ENCODE data around the gene CCDC116.

Gene CCDC116

GRCh38 chr22:21679383-21679782 is 46.8 kb downstream of the CCDC116 start:
- H3K4me3 ChIP-seq (replicated peaks; ENCODE audit: low read depth, low read length): no peak overlapping the region
- TF ChIP-seq CTCF (IDR thresholded peaks at IDR 0.05; ENCODE audit: low read depth, low read length, missing control alignments): no peak
- no peak for DNase-seq (ENCODE audit: extremely low read depth, low read depth)

GRCh38 chr22:21680830-21681565 is 48.4 kb downstream of the CCDC116 start:
- no peak overlapping the region for H3K4me3 ChIP-seq (replicated peaks; ENCODE audit: low read depth, low read length)
- no peak for TF ChIP-seq CTCF (IDR thresholded peaks at IDR 0.05; ENCODE audit: low read depth, low read length, missing control alignments)
- no peak for DNase-seq (ENCODE audit: extremely low read depth, low read depth)

GRCh38 chr22:21681566-21682370 is 49.2 kb downstream of the CCDC116 start:
- no peak overlapping the region for H3K4me3 ChIP-seq (replicated peaks; ENCODE audit: low read depth, low read length)
- no peak for DNase-seq (ENCODE audit: extremely low read depth, low read depth)
- TF ChIP-seq CTCF (IDR thresholded peaks at IDR 0.05; ENCODE audit: low read depth, low read length, missing control alignments): no peak

GRCh38 chr22:21682385-21683175 is 50.0 kb downstream of the CCDC116 start:
- no peak for TF ChIP-seq CTCF (IDR thresholded peaks at IDR 0.05; ENCODE audit: low read depth, low read length, missing control alignments)
- no peak overlapping the region for H3K4me3 ChIP-seq (replicated peaks; ENCODE audit: low read depth, low read length)
- no peak for DNase-seq (ENCODE audit: extremely low read depth, low read depth)

- no peak overlapping the region for H3K4me3 ChIP-seq (replicated peaks; ENCODE audit: low read depth, low read length)
- TF ChIP-seq CTCF (IDR thresholded peaks at IDR 0.05; ENCODE audit: low read depth, low read length, missing control alignments): no peak
- no peak for DNase-seq (ENCODE audit: extremely low read depth, low read depth)
Observed at GRCh38 chr22:21683401-21683811, 50.8 kb downstream of the CCDC116 start.

GRCh38 chr22:21684492-21685163 is 52.1 kb downstream of the CCDC116 start:
- DNase-seq (ENCODE audit: extremely low read depth, low read depth): no peak
- no peak for TF ChIP-seq CTCF (IDR thresholded peaks at IDR 0.05; ENCODE audit: low read depth, low read length, missing control alignments)

More at GRCh38 chr22:21684492-21685163, 52.1 kb downstream of the CCDC116 start:
- H3K4me3 ChIP-seq (replicated peaks; ENCODE audit: low read depth, low read length): no peak overlapping the region

Measured in HFF-Myc (cell line).